ENCODE measurements around the gene MAB21L4.

- no peak for TF ChIP-seq CTCF (IDR thresholded peaks at IDR 0.05)
- TF ChIP-seq POLR2AphosphoS5 (IDR thresholded peaks at IDR 0.05), result no peak
- TF ChIP-seq POLR2A (IDR thresholded peaks at IDR 0.05), result no peak
These were observed 13.4 kb upstream of the MAB21L4 start for GRCh38 chr2:240909216-240909974.

Data from prostate gland (tissue), 2 donors.